HG02884 (cell line): ENCODE measurements around the gene ABCB11.
"Not testable (repeated sequence)": the region's sequence is repeated elsewhere in the genome, so short reads cannot be mapped to it uniquely, and the experiment has no call there.

Experiments
- ATAC-seq: cut with Tn5 transposase; IDR thresholded peaks from one replicate; pipeline ENCODE4 v1.9.1; 2021; ENCODE audit warnings: mild to moderate bottlenecking, moderate library complexity; ENCODE audit not compliant: unreplicated experiment

ABCB11 gene

GRCh38 chr2:168939061-168939460 lies 92.1 kb downstream of the ABCB11 start:
- ATAC-seq = no peak

GRCh38 chr2:168935810-168936581 lies 95.1 kb downstream of the ABCB11 start:
- ATAC-seq = no peak

GRCh38 chr2:168934826-168935225 lies 96.3 kb downstream of the ABCB11 start:
- ATAC-seq = no peak

- ATAC-seq = not testable (repeated sequence)
Observed at GRCh38 chr2:168932174-168932573, 99.0 kb downstream of the ABCB11 start.

- ATAC-seq = no peak
Observed at GRCh38 chr2:168930242-168930641, 100.9 kb downstream of the ABCB11 start.

GRCh38 chr2:168929031-168929430 lies 102.1 kb downstream of the ABCB11 start:
- no peak for ATAC-seq

GRCh38 chr2:168928113-168928831 lies 102.9 kb downstream of the ABCB11 start:
- ATAC-seq = no peak

GRCh38 chr2:168926621-168927386 lies 104.3 kb downstream of the ABCB11 start:
- ATAC-seq = no peak

- no peak for ATAC-seq
Observed at GRCh38 chr2:168920504-168921157, 110.5 kb downstream of the ABCB11 start.

- no peak for ATAC-seq
Observed at GRCh38 chr2:168916331-168916675, 114.8 kb downstream of the ABCB11 start.

GRCh38 chr2:168915441-168916330 lies 115.4 kb downstream of the ABCB11 start:
- no peak for ATAC-seq

- no peak for ATAC-seq
Observed at GRCh38 chr2:168913495-168913894, 117.6 kb downstream of the ABCB11 start.

GRCh38 chr2:168912901-168913369 lies 118.2 kb downstream of the ABCB11 start:
- no peak for ATAC-seq

- ATAC-seq = no peak
Observed at GRCh38 chr2:168912466-168912865, 118.7 kb downstream of the ABCB11 start.

- no peak for ATAC-seq
Observed at GRCh38 chr2:168910330-168910729, 120.8 kb downstream of the ABCB11 start.

GRCh38 chr2:168907940-168908662 lies 123.0 kb downstream of the ABCB11 start:
- no peak for ATAC-seq

GRCh38 chr2:168904358-168904757 lies 126.8 kb downstream of the ABCB11 start:
- ATAC-seq = no peak

- ATAC-seq = no peak
Observed at GRCh38 chr2:168903888-168904287, 127.2 kb downstream of the ABCB11 start.

- ATAC-seq = no peak
Observed at GRCh38 chr2:168901003-168901402, 130.1 kb downstream of the ABCB11 start, which contains the start of gene G6PC2. G6PC2 (plus strand) TSS chr2:168901291; CDS start chr2:168901332, 41 bp downstream.
